GM12872 (cell line): Measurements from ENCODE around the gene TCF3.

Experiments used
- TF ChIP-seq, protein P1 (sequence below): IDR thresholded peaks from 3 replicates; pipeline ENCODE4 v1.5.1; 2011; ENCODE audit warnings: low read depth, mild to moderate bottlenecking, low read length, moderate library complexity; ENCODE audit not compliant: insufficient read depth

TCF3 gene

DNA sequence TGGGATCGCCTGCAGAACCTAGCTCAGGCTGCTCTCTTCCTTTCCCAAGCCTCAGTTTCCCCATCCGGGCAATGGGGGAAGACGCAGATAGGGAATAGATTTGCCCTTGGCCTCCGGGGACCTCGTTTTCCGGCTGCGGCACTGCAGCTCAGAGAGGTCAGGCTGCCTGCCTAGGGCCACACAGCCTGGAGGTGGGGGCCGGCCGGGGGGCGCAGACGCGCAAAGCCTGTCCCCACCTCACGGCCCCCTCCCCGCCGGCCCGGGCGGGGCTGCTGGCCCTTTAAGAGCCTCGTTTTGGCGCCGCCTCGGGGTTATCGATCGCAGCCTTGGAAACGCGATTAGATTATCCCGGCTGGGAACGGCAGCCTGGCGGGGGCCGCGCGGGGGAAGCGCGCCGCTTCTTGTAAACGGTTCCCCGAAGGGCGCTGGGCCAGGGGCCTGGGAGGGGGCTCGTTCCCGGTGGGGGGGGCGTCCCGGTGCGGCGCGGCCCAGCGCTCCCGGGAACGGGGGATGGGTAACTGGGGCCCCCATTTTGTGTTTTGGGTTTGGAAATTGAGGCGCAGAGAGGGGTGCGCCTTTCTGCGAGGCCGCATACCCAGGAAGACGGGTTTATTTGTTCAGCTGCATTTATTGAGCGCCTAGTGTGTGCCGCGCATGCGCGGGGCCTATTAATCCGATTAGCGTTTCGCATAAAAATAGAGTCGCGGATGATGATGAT is 23.4 kb upstream of the TCF3 start:
- TF ChIP-seq, protein P1, sequence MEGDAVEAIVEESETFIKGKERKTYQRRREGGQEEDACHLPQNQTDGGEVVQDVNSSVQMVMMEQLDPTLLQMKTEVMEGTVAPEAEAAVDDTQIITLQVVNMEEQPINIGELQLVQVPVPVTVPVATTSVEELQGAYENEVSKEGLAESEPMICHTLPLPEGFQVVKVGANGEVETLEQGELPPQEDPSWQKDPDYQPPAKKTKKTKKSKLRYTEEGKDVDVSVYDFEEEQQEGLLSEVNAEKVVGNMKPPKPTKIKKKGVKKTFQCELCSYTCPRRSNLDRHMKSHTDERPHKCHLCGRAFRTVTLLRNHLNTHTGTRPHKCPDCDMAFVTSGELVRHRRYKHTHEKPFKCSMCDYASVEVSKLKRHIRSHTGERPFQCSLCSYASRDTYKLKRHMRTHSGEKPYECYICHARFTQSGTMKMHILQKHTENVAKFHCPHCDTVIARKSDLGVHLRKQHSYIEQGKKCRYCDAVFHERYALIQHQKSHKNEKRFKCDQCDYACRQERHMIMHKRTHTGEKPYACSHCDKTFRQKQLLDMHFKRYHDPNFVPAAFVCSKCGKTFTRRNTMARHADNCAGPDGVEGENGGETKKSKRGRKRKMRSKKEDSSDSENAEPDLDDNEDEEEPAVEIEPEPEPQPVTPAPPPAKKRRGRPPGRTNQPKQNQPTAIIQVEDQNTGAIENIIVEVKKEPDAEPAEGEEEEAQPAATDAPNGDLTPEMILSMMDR: no peak

DNA sequence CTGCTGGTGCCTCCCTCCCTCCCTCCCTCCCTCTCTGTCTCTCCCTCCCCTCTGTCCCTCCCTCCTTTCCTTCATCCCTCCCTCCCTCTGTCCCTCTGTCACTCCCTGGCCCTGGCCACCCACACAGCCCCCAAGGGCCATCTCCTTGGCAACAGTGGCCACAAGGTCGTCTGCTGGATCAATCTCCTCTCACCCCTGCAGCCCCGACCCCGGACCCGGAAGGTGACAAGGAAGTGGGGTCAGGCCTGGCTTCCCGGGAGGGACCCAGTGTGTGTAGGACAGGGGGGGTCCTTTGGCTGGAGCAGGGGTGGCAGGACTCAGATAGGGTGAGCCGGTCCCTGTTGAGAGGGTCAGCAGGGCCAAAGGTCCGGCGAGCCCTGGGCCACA is 21.9 kb upstream of the TCF3 start:
- TF ChIP-seq, protein P1: no peak

DNA sequence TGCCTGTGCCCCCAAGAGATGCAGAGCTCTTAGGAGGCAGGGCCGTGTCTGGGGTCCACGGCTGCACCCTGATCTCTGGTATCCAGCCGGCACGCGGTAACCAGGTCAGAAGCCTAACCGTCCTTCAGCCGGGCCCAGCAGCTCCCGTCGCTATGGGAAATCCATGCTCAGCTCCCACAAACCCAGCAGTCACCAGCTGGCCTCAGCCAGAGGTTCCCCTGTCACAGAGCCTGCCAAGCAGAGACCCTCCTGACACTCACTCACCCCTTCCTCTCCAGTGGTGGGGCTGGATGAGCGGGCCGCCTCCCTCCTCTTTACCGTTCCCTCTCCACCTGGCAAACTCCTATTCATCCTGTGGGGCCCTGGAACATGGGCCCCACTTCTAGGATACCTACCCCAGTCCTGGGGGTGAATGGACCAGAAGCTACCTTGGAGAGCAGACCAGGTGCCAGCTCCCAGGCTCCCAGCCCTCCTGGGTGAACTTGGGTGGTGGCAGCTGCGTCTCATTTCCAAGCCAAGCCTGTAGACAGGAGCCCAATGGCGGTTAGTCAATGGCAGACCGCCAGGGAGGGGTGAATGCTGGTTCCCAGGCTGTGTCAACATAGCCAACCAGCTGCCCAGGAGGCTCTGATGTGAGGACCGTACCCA is 21.4 kb upstream of the TCF3 start:
- TF ChIP-seq, protein P1: no peak

DNA sequence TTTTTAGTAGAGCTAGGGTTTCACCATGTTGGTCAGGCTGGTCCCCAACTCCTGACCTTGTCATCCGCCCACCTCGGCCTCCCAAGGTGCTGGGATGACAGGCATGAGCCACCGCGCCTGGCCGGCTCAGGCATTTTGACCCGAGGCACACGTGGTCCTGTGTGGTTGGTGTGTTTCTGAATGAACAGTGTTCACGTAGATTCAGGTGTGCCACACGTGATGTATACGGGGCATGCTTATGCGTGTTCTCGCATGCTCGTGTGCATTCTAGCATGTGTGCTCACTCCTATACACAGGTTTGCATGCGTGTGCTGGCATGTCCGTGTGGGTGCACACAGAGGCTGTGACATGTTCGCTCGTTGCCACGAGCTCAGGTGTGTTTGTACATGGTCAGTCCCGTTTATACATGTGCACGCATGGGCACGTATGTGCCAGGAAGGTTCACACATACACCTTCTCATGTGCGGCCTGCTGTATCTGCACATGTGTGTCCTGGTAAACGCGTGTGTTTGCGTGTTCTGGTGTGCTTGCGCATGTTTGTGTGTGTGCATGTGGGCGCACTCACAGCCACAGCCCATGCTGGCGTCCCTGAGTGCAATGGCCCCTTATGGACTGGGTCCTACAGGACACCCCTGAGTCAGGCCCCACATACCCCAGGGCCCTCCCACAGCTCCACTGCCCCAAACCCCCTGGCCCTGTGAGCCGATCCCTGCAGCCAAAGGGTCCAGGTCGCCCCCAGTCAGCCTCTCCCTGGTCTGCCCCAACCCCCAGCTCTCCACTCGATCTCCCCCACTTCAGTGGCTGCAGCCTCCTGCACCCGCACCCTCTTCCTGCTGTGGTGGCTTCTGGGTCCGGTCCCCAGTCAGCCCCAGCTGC is 20.6 kb upstream of the TCF3 start:
- TF ChIP-seq, protein P1: no peak

DNA sequence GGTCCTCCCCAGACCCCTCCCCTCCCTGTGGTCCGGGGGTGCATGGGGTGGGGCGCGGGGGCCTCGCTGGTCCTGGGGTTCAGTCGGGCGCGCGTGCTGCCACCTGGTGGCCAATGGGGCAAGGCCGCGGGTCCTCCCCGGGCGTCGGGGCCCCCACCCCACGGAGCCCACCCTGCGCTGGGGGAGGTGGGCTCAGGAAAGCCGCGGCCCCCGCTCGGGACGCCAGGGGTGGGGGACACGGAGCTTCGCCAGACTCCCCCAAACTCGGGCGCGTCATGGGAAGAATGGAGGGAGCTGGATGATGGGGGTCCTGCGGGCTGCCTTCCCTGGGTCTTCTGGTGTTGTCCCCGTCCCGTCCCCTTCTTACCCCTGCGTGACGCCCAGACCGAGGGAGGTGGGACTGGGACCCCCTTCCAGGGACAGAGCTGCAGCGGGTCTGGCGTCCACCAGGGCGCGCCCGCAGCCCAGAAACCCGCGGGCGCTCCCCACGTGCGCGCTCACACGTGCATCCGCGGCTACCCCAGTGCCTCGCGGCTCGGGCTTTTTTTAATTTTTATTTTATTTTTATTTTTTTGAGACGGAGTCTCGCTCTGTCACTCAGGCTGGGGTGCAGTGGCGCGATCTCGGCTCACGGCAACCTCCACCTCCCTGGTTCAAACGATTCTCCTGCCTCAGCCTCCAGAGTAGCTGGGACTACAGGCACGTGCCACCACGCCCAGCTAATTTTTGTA is 19.8 kb upstream of the TCF3 start:
- TF ChIP-seq, protein P1: peak; percentile 65

DNA sequence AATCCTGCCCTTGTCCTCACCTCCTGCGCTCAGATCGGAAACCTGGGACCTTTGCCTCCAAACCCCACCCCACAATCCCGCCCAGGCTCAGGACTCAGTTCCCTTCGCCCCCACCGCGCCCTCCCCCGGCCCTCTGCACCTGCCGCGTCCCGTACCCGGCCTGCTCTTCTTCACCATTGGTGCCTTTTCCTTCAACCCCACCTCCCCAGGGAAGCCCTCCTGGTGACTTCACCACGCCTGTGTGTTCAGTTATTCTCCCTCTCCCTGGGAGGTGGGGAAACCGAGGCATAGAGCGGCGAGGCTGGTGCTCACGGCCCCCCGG is 19.3 kb upstream of the TCF3 start:
- TF ChIP-seq, protein P1: no peak
